OCI-LY7 (cell line): ENCODE measurements around the gene SPON1. TPM values are rescaled to one million over a fixed set of nuclear protein-coding genes. Genes with fewer than 3 reads are reported as not detected.

Source experiments
- BruUV-seq: library from RNA; stranded (reverse); fragments of 400-500 nt; replicated peaks from 2 replicates; lab custom pipeline; 2021; lab: Mats Ljungman, UMichigan
- CTCF ChIA-PET: fragments of 300-600 bp; sonication (Branson Sonifier 250); formaldehyde crosslinking; loops from one replicate; lab custom pipeline; 2022; ENCODE audit warnings: antibody characterized with exemption; ENCODE audit not compliant: unreplicated experiment; lab: Charles Lee
- POLR2A ChIA-PET: fragments of 300-600 bp; sonication (Branson Sonifier 250); formaldehyde crosslinking; loops from one replicate; lab custom pipeline; 2022; ENCODE audit warnings: antibody characterized with exemption; lab: Charles Lee
- DNase-seq: peaks from one replicate; pipeline ENCODE4 v3.0.0-alpha.2; 2015; ENCODE audit warnings: low spot score
- H2AFZ ChIP-seq: fragments of 200-600 bp; sonication (generic), shearing (Covaris generic); 2 replicates; pipeline ENCODE4 v1.6.1; 2014; ENCODE audit warnings: mild to moderate bottlenecking, antibody characterized with exemption, low read length, moderate library complexity
- H3K27ac ChIP-seq: fragments of 200-600 bp; sonication (generic); 2 replicates; pipeline ENCODE4 v1.5.1; 2014; ENCODE audit warnings: mixed run types, low read depth, mild to moderate bottlenecking, moderate library complexity, low read length, inconsistent platforms; ENCODE audit not compliant: poor library complexity, severe bottlenecking
- H3K36me3 ChIP-seq: fragments of 200-600 bp; sonication (generic); 2 replicates; pipeline ENCODE4 v1.6.1; 2014; ENCODE audit warnings: mild to moderate bottlenecking, antibody characterized with exemption, low read length, moderate library complexity, mixed read lengths; ENCODE audit not compliant: insufficient read depth
- H3K4me1 ChIP-seq: fragments of 200-600 bp; sonication (generic); 2 replicates; pipeline ENCODE4 v1.5.1; 2014; ENCODE audit warnings: mild to moderate bottlenecking, low read length; ENCODE audit not compliant: insufficient read depth, poor library complexity, severe bottlenecking
- H3K4me2 ChIP-seq: fragments of 200-600 bp; sonication (generic); 2 replicates; pipeline ENCODE4 v1.6.1; 2014; ENCODE audit warnings: mild to moderate bottlenecking, low read length
- H3K4me3 ChIP-seq: fragments of 200-600 bp; sonication (generic); 2 replicates; pipeline ENCODE4 v1.5.1; 2014; ENCODE audit warnings: mild to moderate bottlenecking, low read depth, low read length; ENCODE audit not compliant: poor library complexity, severe bottlenecking
- H3K79me2 ChIP-seq: fragments of 200-600 bp; sonication (generic); 2 replicates; pipeline ENCODE4 v1.6.1; 2016; ENCODE audit warnings: low read depth, mild to moderate bottlenecking, low read length, moderate library complexity, mixed read lengths; ENCODE audit not compliant: insufficient read depth
- H3K9me2 ChIP-seq: fragments of 200-600 bp; sonication (generic); 2 replicates; pipeline ENCODE4 v1.6.1; 2016; ENCODE audit warnings: mild to moderate bottlenecking, low read length, mixed read lengths; ENCODE audit not compliant: insufficient read depth
- H3K9me3 ChIP-seq: fragments of 200-600 bp; sonication (generic); 2 replicates; pipeline ENCODE4 v1.6.1; 2014; ENCODE audit warnings: mild to moderate bottlenecking, mixed run types, low read length, mixed read lengths
- H4K20me1 ChIP-seq: fragments of 200-600 bp; sonication (generic); 2 replicates; pipeline ENCODE4 v1.6.1; 2014; ENCODE audit warnings: mild to moderate bottlenecking, antibody characterized with exemption, low read length, moderate library complexity, mixed read lengths; ENCODE audit not compliant: insufficient read depth
- CTCF ChIP-seq: fragments of 200-600 bp; sonication (generic); conservative IDR thresholded peaks from 2 replicates; pipeline ENCODE4 v1.5.1; 2014; ENCODE audit warnings: mild to moderate bottlenecking, antibody characterized with exemption, low read length, moderate library complexity, mixed read lengths
- EZH2phosphoT487 ChIP-seq: fragments of 200-600 bp; sonication (generic); IDR thresholded peaks from 2 replicates; pipeline ENCODE4 v1.6.1; 2018; ENCODE audit warnings: low read depth, borderline replicate concordance, mild to moderate bottlenecking, mixed run types, antibody characterized with exemption, low read length, moderate library complexity, mixed read lengths
- intact Hi-C: fragments of 100-400 bp; cut with micrococcal nuclease; formaldehyde crosslinking; loops from one replicate; pipeline ENCODE4 v1.10.0; 2022; ENCODE audit not compliant: unreplicated experiment
- total RNA-seq, 2 experiments: library from RNA; depleted of rRNA in 1 of 2; stranded (reverse); fragments of >200 nt in 1 of 2; shearing (Covaris generic) in 1 of 2; gene quantifications; 2 replicates each; pipeline ENCODE4 v1.2.3, GENCODE V29; 2014 to 2022

Gene SPON1
- total RNA-seq, 2 experiments from 2014 or later, result 0.38 TPM; not detected in 1

GRCh38 chr11:14288189-14288935, 325.8 kb downstream of the SPON1 start:
- DNase-seq, result no peak
- TF ChIP-seq CTCF, result no peak
- no peak for TF ChIP-seq EZH2phosphoT487
- no peak overlapping the region for H3K4me2 ChIP-seq
- H2AFZ ChIP-seq, result no peak overlapping the region
- H3K4me1 ChIP-seq, result no peaks in the 10 kb centered on the region
- ChIA-PET POLR2A (no interaction called here), CTCF (no interaction called here)
- H3K4me3 ChIP-seq, result no peak overlapping the region
- no peak overlapping the region for H3K27ac ChIP-seq
- no peaks in the 10 kb centered on the region for H3K36me3 ChIP-seq
- BruUV-seq, result no TSS peak
- H4K20me1 ChIP-seq, result no peaks in the 10 kb centered on the region
- no peaks in the 10 kb centered on the region for H3K9me3 ChIP-seq
- intact Hi-C loops, result no loop called here
- H3K9me2 ChIP-seq, result no peaks in the 10 kb centered on the region
- H3K79me2 ChIP-seq, result no peaks in the 10 kb centered on the region

- ChIA-PET CTCF (no interaction called here), POLR2A (no interaction called here)
- intact Hi-C loops, result no loop called here
- no peak overlapping the region for H2AFZ ChIP-seq
- H3K9me3 ChIP-seq, result no peaks in the 10 kb centered on the region
- H3K4me1 ChIP-seq, result no peaks in the 10 kb centered on the region
- H3K79me2 ChIP-seq, result no peaks in the 10 kb centered on the region
- no peak for DNase-seq
- BruUV-seq, result no TSS peak
- no peak overlapping the region for H3K4me2 ChIP-seq
- no peak overlapping the region for H3K27ac ChIP-seq
- no peak overlapping the region for H3K4me3 ChIP-seq
- no peaks in the 10 kb centered on the region for H4K20me1 ChIP-seq
- no peaks in the 10 kb centered on the region for H3K36me3 ChIP-seq
- TF ChIP-seq CTCF (no peak), EZH2phosphoT487 (no peak)
- H3K9me2 ChIP-seq, result no peaks in the 10 kb centered on the region
Measured at GRCh38 chr11:14290422-14290821, 327.9 kb downstream of the SPON1 start.

- H3K9me2 ChIP-seq, result no peaks in the 10 kb centered on the region
- CTCF ChIA-PET, result no interaction called here
- no TSS peak for BruUV-seq
- TF ChIP-seq EZH2phosphoT487 (no peak), CTCF (no peak)
- no peaks in the 10 kb centered on the region for H3K36me3 ChIP-seq
- H2AFZ ChIP-seq, result no peak overlapping the region
- H3K4me2 ChIP-seq, result no peak overlapping the region
- POLR2A ChIA-PET, result no interaction called here
- H3K9me3 ChIP-seq, result no peaks in the 10 kb centered on the region
- H3K79me2 ChIP-seq, result no peaks in the 10 kb centered on the region
- H3K4me1 ChIP-seq, result no peaks in the 10 kb centered on the region
- intact Hi-C loops, result no loop called here
- no peak for DNase-seq
- no peaks in the 10 kb centered on the region for H4K20me1 ChIP-seq
- no peak overlapping the region for H3K4me3 ChIP-seq
- no peak overlapping the region for H3K27ac ChIP-seq
Measured at GRCh38 chr11:14299921-14300320, 337.4 kb downstream of the SPON1 start.
